Large intestine (tissue), 3 donors: ENCODE data around the gene DLD. TPM values are rescaled to one million over a fixed set of nuclear protein-coding genes. Genes with fewer than 3 reads are reported as not detected.
"Not testable (repeated sequence)": the region's sequence is repeated elsewhere in the genome, so short reads cannot be mapped to it uniquely, and the experiment has no call there.

Experiments
- DNase-seq, 2 donors: peaks; one replicate each; pipeline versions ENCODE4 v3.0.0 to v3.0.0-alpha.2; 2013
- H3K27ac ChIP-seq: one replicate; pipeline ENCODE4 v1.5.1; 2013; ENCODE audit warnings: low read length
- H3K27me3 ChIP-seq: 2 replicates; pipeline ENCODE4 v1.6.1; 2013; ENCODE audit warnings: low read length; ENCODE audit not compliant: control insufficient read depth, insufficient read depth
- H3K36me3 ChIP-seq: 2 replicates; pipeline ENCODE4 v1.6.1; 2013; ENCODE audit warnings: low read length; ENCODE audit not compliant: control insufficient read depth, insufficient read depth
- H3K4me1 ChIP-seq: one replicate; pipeline ENCODE4 v1.6.1; 2013; ENCODE audit warnings: low read length; ENCODE audit not compliant: control insufficient read depth, insufficient read depth
- H3K4me3 ChIP-seq: one replicate; pipeline ENCODE4 v1.5.1; 2013; ENCODE audit warnings: low read length
- H3K9me3 ChIP-seq: one replicate; pipeline ENCODE4 v1.6.1; 2013; ENCODE audit warnings: mild to moderate bottlenecking, low read depth, low read length, moderate library complexity; ENCODE audit not compliant: control insufficient read depth
- WGBS: methylation state at CpG from one replicate; pipeline ENCODE4 v1.1.5; 2013; ENCODE audit warnings: low lambda C conversion rate; ENCODE audit not compliant: insufficient coverage; 5-methylcytosine and 5-hydroxymethylcytosine counted together
- polyA plus RNA-seq: library from polyadenylated mRNA; unstranded; fragments of 120-200 nt; gene quantifications from one replicate; pipeline ENCODE4 v1.2.1, GENCODE V29; 2013

The DLD gene
- polyA plus RNA-seq, 1 donor: 100 TPM

DNA sequence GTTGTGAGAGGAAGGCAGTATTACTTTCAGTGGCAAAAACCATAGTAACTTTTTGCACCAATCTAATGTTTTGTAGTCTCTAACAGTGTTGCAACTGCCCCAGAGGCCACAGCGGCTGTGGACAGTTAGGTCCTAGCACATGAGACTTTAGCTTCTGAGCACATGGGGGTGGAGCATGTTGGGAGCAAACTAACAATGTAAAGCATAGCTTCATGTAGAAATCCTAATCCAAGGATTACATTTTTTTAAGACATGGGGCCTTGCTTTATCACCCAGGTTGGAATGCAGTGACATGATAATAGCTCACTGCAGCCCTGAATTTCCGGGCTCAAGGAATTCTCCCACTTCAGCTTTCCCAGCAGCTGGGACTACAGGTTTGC lies 62.9 kb downstream of the DLD start:
- H3K4me3 ChIP-seq: no peak overlapping the region
- no peaks in the 10 kb centered on the region for H3K9me3 ChIP-seq
- no peak overlapping the region for H3K27ac ChIP-seq
- H3K4me1 ChIP-seq: peaks cover 4% of the 10 kb centered on the region
- H3K36me3 ChIP-seq: peaks cover 69% of the 10 kb centered on the region
- WGBS: no CpG with 5 or more reads among the region's 2 CpGs
- H3K27me3 ChIP-seq: no peaks in the 10 kb centered on the region
- DNase-seq: no peak

DNA sequence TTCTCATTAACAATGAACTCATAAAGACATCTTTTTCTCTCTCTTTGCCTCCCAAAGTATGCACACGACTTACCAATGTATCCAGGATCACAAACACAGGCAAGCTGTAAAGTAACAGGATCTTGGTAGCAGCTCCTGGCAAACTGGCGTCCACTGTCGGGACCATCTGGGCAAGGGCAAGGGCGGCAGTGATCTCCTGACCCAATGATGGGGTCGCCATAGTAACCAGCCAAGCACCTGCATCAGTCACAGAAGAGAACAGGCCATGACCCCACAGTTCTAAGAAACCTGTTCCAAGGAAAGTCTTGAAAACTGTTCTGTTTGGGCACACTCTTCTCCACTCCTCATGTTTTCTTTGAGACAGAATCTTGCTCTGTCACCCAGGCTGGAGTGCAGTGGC lies 64.4 kb downstream of the DLD start:
- H3K36me3 ChIP-seq: peaks cover 83% of the 10 kb centered on the region
- no peak overlapping the region for H3K4me3 ChIP-seq
- no peak overlapping the region for H3K27ac ChIP-seq
- no CpG with 5 or more reads among the region's 5 CpGs for WGBS
- no peak for DNase-seq
- no peaks in the 10 kb centered on the region for H3K9me3 ChIP-seq
- no peaks in the 10 kb centered on the region for H3K4me1 ChIP-seq
- H3K27me3 ChIP-seq: no peaks in the 10 kb centered on the region

DNA sequence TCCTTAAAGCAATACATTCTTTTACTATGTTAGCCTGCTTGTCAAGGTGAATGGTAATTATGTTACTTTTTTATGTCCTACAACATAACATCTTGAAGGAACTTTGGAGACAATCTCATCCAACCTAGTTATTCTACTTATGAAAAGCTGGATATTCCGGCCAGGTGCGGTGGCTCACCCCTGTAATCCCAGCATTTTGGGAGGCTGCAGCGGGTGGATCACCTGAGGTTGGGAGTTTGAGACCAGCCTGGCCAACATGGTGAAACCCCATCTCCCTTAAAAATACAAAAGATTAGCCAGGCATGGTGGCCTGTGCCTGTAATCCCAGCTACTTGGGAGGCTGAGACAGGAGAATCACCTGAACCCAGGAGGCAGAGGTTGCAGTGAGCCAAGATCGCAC lies 66.0 kb downstream of the DLD start:
- no CpG with 5 or more reads among the region's 4 CpGs for WGBS
- not testable (repeated sequence) for H3K4me1 ChIP-seq, H3K27me3 ChIP-seq, H3K9me3 ChIP-seq, H3K4me3 ChIP-seq, DNase-seq, H3K27ac ChIP-seq
- peaks cover 83% of the 10 kb centered on the region for H3K36me3 ChIP-seq

DNA sequence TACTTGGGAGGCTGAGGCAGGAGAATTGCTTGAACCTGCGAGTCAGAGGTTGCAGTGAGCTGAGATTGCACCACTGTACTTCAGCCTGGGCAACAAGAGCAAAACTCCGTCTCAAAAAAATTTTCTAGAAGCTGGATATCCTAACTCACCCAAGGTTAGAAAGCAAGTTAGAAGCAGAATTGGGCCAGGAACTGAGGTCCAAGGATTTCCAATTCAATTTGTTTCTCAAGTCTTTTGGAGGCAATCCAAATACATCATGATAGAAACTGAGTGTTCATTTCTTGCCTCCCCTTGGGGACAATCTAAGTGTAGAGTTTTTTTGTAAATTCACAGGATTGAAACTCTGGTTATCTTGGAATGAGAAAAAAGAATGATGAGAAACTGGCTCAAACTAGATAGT lies 66.5 kb downstream of the DLD start:
- no peak for DNase-seq
- Histone ChIP-seq H3K4me1 (no peaks in the 10 kb centered on the region), H3K4me3 (no peak overlapping the region), H3K27me3 (no peaks in the 10 kb centered on the region), H3K27ac (no peak overlapping the region), H3K36me3 (peaks cover 82% of the 10 kb centered on the region), H3K9me3 (no peaks in the 10 kb centered on the region)
- WGBS: 100% methylated on average over 1 of the region's 2 CpGs

DNA sequence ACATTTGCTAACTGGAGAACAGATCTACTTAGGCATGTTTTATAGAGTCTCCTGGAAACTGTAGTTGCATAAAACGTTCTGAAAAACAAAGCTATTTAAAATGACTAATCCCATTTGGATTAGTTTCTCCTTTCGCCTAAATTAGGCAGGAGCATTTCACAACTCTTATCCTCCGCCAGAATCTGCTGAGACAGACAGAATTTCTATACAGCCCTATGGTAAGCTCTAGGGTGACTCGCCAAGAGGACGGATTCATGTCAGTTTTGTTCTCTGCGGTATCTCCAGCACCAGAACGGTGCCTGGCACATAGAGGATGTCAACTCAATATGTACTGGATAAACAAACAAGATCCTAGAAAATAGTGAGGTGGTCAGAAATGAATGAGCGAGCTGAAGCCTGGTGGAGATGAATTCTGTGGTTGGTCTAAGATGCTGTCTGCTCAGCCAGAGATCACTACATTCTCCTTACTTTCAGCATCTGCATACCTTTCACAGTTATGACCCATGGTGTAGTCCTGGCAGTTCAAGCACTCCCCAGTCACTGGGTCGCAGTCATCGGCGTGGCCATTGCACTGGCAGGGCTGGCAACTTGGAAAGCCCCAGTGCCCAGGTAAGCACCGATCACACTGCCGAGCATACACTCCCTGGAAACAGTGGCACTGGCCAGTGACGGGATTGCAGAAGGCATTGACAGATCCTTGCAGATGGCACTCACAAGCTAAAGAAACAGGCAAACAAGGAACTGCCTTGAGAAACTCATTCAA lies 68.0 kb downstream of the DLD start:
- no peaks in the 10 kb centered on the region for H3K27me3 ChIP-seq
- no CpG with 5 or more reads among the region's 14 CpGs for WGBS
- DNase-seq: no peak
- no peaks in the 10 kb centered on the region for H3K4me1 ChIP-seq
- H3K36me3 ChIP-seq: peaks cover 81% of the 10 kb centered on the region
- H3K4me3 ChIP-seq: no peak overlapping the region
- H3K27ac ChIP-seq: no peak overlapping the region
- H3K9me3 ChIP-seq: no peaks in the 10 kb centered on the region

DNA sequence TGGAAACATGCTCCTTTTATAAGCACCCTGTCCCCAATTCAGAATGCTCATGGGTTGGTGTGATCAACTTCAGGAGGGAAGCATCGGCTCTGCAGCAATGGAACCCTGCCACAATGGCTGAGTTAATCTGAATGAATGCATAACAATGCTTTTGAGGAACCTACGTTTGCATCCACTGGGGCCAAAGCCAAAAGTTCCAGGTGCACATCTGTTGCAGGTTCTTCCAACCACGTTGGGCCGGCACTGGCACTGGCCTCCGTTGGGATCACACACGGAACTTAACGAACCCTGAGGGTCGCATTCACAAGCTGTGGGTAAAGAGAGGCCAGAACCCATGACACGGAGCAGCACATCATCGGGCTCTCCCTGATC lies 68.5 kb downstream of the DLD start:
- H3K4me3 ChIP-seq: no peak overlapping the region
- H3K4me1 ChIP-seq: no peaks in the 10 kb centered on the region
- H3K27me3 ChIP-seq: no peaks in the 10 kb centered on the region
- no CpG with 5 or more reads among the region's 10 CpGs for WGBS
- no peaks in the 10 kb centered on the region for H3K9me3 ChIP-seq
- no peak overlapping the region for H3K27ac ChIP-seq
- H3K36me3 ChIP-seq: peaks cover 82% of the 10 kb centered on the region
- DNase-seq: no peak

DNA sequence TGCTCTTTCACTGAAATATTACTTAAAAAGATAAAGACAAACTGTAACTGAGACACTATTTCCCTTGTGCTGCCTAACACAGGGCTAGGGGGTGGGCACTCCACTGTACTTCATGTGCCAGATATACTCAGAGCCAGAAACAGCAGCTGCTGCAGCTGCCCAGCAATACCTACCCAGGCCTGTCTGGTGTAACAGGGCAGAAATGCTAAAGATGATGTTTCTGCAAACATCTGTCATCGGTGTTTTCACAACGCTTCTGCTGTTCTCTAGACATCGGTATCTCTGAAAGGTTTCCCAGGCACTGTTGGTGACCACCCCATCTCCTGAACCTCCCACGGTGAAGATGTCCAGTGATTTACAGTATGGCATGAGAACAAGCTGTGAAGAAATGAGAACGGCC lies 69.3 kb downstream of the DLD start:
- Histone ChIP-seq H3K4me3 (no peak overlapping the region), H3K36me3 (peaks cover 89% of the 10 kb centered on the region), H3K9me3 (no peaks in the 10 kb centered on the region), H3K27ac (no peak overlapping the region), H3K4me1 (no peaks in the 10 kb centered on the region), H3K27me3 (no peaks in the 10 kb centered on the region)
- WGBS: 100% methylated on average over 1 of the region's 5 CpGs
- DNase-seq: no peak

DNA sequence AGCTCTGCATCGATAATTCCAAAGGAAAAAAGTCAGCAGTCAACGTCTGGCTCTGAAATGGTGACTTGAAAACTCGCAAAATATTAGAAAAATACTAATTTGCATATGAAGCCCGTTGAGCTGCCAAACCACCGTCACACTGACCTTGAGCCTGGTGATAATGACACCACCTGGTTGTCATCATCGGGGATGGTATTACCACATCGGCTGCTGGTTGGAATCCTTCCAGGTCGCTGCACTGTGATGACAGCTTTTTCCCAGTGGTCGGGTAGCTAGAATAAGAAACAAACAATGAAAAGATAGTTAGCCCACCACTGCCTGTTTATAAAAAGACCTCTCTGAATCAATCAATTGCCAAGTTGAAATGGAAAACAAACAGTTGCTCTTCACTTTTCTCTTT lies 70.4 kb downstream of the DLD start:
- Histone ChIP-seq H3K4me1 (no peaks in the 10 kb centered on the region), H3K9me3 (no peaks in the 10 kb centered on the region), H3K27me3 (no peaks in the 10 kb centered on the region), H3K27ac (no peak overlapping the region), H3K36me3 (peaks cover 86% of the 10 kb centered on the region), H3K4me3 (no peak overlapping the region)
- DNase-seq: no peak
- 82% methylated on average over 4 of the region's 9 CpGs for WGBS

DNA sequence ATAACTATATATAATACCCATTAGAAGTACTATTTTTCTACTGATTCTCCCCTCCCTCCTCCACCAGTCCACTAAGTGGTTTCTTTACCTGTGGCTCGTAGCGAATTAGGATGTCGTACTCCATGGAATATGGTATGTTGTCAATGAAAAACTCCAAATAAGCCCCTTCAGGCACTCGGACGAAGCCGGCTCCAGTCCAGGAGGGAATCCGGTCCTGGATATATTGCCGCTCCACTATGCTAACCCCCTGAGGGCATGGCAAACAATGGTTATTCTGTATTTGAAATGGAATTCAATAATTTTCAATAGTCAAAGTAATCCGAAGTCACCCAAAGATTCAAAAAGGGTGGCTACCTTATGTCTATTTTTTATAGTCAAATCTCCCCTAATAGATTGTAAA lies 71.8 kb downstream of the DLD start:
- no peaks in the 10 kb centered on the region for H3K4me1 ChIP-seq
- H3K9me3 ChIP-seq: no peaks in the 10 kb centered on the region
- H3K27ac ChIP-seq: no peak overlapping the region
- DNase-seq: no peak
- H3K27me3 ChIP-seq: no peaks in the 10 kb centered on the region
- H3K4me3 ChIP-seq: no peak overlapping the region
- H3K36me3 ChIP-seq: peaks cover 85% of the 10 kb centered on the region
- WGBS: 92% methylated on average over 4 of the region's 9 CpGs

DNA sequence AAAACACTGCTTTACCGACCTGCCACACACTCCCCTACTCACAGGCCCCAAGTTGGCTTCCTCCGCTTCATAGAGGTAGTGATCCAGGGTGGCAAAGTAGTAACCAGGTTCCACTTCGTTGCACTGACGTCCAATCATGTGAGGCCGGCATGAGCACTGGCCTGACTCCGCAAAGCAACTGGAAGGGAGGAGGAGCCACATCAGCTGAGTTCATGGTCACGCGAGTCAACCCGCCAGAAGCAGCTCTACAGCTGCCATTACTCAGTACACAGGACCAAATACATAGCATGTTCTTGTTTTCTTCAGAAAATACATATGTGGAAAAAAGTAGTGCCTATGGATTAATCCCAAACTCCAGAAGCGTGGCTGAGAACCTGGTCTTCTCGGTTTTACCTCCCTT lies 73.5 kb downstream of the DLD start:
- Histone ChIP-seq H3K27ac (no peak overlapping the region), H3K9me3 (no peaks in the 10 kb centered on the region), H3K4me1 (no peaks in the 10 kb centered on the region), H3K4me3 (no peak overlapping the region), H3K36me3 (peaks cover 80% of the 10 kb centered on the region), H3K27me3 (no peaks in the 10 kb centered on the region)
- 100% methylated on average over 2 of the region's 11 CpGs for WGBS
- DNase-seq: no peak

DNA sequence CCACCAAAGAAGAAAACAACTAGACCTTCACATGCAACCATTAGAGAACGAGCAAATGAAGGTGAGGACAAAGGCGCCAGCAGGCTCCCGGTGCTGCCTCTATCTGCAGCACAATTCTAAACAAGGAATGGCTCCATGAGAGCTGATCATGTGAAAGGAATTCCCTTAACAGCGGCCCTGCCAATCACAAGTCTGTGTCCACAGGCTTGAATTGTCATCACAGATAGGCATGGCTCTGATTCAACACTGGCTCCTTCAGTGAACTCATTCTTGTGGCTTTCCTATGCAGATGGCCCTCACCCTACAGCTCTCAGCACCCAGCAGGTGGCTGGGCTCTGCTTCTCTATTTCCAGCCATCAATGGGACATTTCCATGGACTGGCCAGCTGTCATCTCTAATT lies 75.7 kb downstream of the DLD start:
- H3K9me3 ChIP-seq: no peaks in the 10 kb centered on the region
- no peak overlapping the region for H3K27ac ChIP-seq
- peaks cover 74% of the 10 kb centered on the region for H3K36me3 ChIP-seq
- no peaks in the 10 kb centered on the region for H3K27me3 ChIP-seq
- no peak overlapping the region for H3K4me3 ChIP-seq
- DNase-seq: no peak
- WGBS: no CpG with 5 or more reads among the region's 4 CpGs
- no peaks in the 10 kb centered on the region for H3K4me1 ChIP-seq
